H4 (cell line): ENCODE results near the gene SCFD2. TPM values are rescaled to one million over a fixed set of nuclear protein-coding genes. Genes with fewer than 3 reads are reported as not detected.

Experiments used
- DNase-seq: peaks from one replicate; pipeline ENCODE4 v3.0.0-alpha.2; 2015; ENCODE audit warnings: low spot score
- total RNA-seq: library from RNA; depleted of rRNA; stranded (reverse); fragments of >200 nt; shearing (Covaris generic); gene quantifications from 2 replicates; pipeline ENCODE4 v1.2.3, GENCODE V29; 2014

The SCFD2 gene
- total RNA-seq, 1 experiment from 2014 or later, result 15.6 TPM

GRCh38 chr4:52861171-52861823, 504.6 kb downstream of the SCFD2 start:
- no peak for DNase-seq

GRCh38 chr4:52860361-52860760, 505.5 kb downstream of the SCFD2 start:
- no peak for DNase-seq

GRCh38 chr4:52856801-52857200, 509.1 kb downstream of the SCFD2 start:
- no peak for DNase-seq

GRCh38 chr4:52853351-52853750, 512.5 kb downstream of the SCFD2 start:
- DNase-seq, result no peak

GRCh38 chr4:52852711-52853110, 513.1 kb downstream of the SCFD2 start:
- no peak for DNase-seq

GRCh38 chr4:52852041-52852440, 513.8 kb downstream of the SCFD2 start:
- no peak for DNase-seq

- no peak for DNase-seq
Observed at GRCh38 chr4:52850406-52851124, 515.3 kb downstream of the SCFD2 start.

GRCh38 chr4:52848254-52848653, 517.6 kb downstream of the SCFD2 start:
- no peak for DNase-seq

- DNase-seq, result no peak
Observed at GRCh38 chr4:52846502-52846901, 519.4 kb downstream of the SCFD2 start.

- no peak for DNase-seq
Observed at GRCh38 chr4:52844596-52844995, 521.3 kb downstream of the SCFD2 start.

- DNase-seq, result no peak
Observed at GRCh38 chr4:52843958-52844357, 521.9 kb downstream of the SCFD2 start.

GRCh38 chr4:52843351-52843750, 522.5 kb downstream of the SCFD2 start:
- no peak for DNase-seq

- no peak for DNase-seq
Observed at GRCh38 chr4:52842792-52843191, 523.1 kb downstream of the SCFD2 start.

- no peak for DNase-seq
Observed at GRCh38 chr4:52841682-52842456, 524.0 kb downstream of the SCFD2 start.

- no peak for DNase-seq
Observed at GRCh38 chr4:52840531-52841370, 525.1 kb downstream of the SCFD2 start.

GRCh38 chr4:52838729-52839586, 526.9 kb downstream of the SCFD2 start:
- DNase-seq, result no peak

- peak; percentile 90 for DNase-seq
Observed at GRCh38 chr4:52837716-52838558, 527.9 kb downstream of the SCFD2 start.

- peak; percentile 13 for DNase-seq
Observed at GRCh38 chr4:52836678-52837077, 529.2 kb downstream of the SCFD2 start.

- DNase-seq, result no peak
Observed at GRCh38 chr4:52836120-52836519, 529.7 kb downstream of the SCFD2 start.
